HEK293T (cell line): Measurements from ENCODE around the gene KIDINS220.

Experiments used
- CTCF ChIA-PET: fragments of 350-600 bp; formaldehyde crosslinking; extraction: SDS; loops from one replicate; lab custom pipeline; 2021; ENCODE audit warnings: antibody characterized with exemption, inconsistent platforms; lab: Yijun Ruan, JAX
- POLR2A ChIA-PET: fragments of 350-600 bp; formaldehyde crosslinking; extraction: SDS; loops from one replicate; lab custom pipeline; 2020; ENCODE audit warnings: antibody characterized with exemption, inconsistent platforms; lab: Yijun Ruan, JAX
- DNase-seq: peaks from one replicate; pipeline ENCODE4 v3.0.0; 2012; ENCODE audit warnings: mixed read lengths; ENCODE audit errors: extremely low spot score
- ARNT ChIP-seq: fragments of 450-650 bp; IDR thresholded peaks from 2 replicates; pipeline ENCODE4 v1.6.1; 2017; ENCODE audit warnings: mild to moderate bottlenecking
- CTBP1 ChIP-seq: fragments of 450-650 bp; IDR thresholded peaks from 2 replicates; pipeline ENCODE4 v1.6.1; 2016; ENCODE audit warnings: borderline replicate concordance
- ELF4 ChIP-seq: fragments of 450-650 bp; IDR thresholded peaks from 2 replicates; pipeline ENCODE4 v1.6.1; 2017; ENCODE audit warnings: antibody characterized with exemption
- FOXA1 ChIP-seq: fragments of 450-650 bp; IDR thresholded peaks from 2 replicates; pipeline ENCODE4 v1.6.1; 2016; ENCODE audit warnings: mild to moderate bottlenecking
- FOXK2 ChIP-seq: fragments of 450-650 bp; IDR thresholded peaks from 2 replicates; pipeline ENCODE4 v1.6.1; 2016; ENCODE audit warnings: mild to moderate bottlenecking
- FOXM1 ChIP-seq: fragments of 450-650 bp; IDR thresholded peaks from 2 replicates; pipeline ENCODE4 v1.6.1; 2017; ENCODE audit warnings: mild to moderate bottlenecking, borderline replicate concordance
- HDGF ChIP-seq: fragments of 450-650 bp; IDR thresholded peaks from 2 replicates; pipeline ENCODE4 v1.6.1; 2017; ENCODE audit warnings: antibody characterized with exemption, borderline replicate concordance
- L3MBTL2 ChIP-seq: fragments of 450-650 bp; conservative IDR thresholded peaks from 2 replicates; pipeline ENCODE4 v1.6.1; 2016; ENCODE audit warnings: mild to moderate bottlenecking
- LEF1 ChIP-seq: fragments of 450-650 bp; IDR thresholded peaks from 2 replicates; pipeline ENCODE4 v1.6.1; 2017; ENCODE audit warnings: mild to moderate bottlenecking, borderline replicate concordance
- SP1 ChIP-seq: fragments of 450-650 bp; IDR thresholded peaks from 2 replicates; pipeline ENCODE4 v1.6.1; 2017
- SUZ12 ChIP-seq: fragments of 450-650 bp; IDR thresholded peaks from 2 replicates; pipeline ENCODE4 v1.6.1; 2016; ENCODE audit warnings: mild to moderate bottlenecking
- TARDBP ChIP-seq: fragments of 450-650 bp; IDR thresholded peaks from 2 replicates; pipeline ENCODE4 v1.6.1; 2016
- ZNF384 ChIP-seq: fragments of 450-650 bp; IDR thresholded peaks from 2 replicates; pipeline ENCODE4 v1.6.1; 2016
- TF ChIP-seq, protein P1 (sequence below): fragments of 450-650 bp; IDR thresholded peaks from 2 replicates; pipeline ENCODE4 v1.6.1; 2016

The KIDINS220 gene

DNA sequence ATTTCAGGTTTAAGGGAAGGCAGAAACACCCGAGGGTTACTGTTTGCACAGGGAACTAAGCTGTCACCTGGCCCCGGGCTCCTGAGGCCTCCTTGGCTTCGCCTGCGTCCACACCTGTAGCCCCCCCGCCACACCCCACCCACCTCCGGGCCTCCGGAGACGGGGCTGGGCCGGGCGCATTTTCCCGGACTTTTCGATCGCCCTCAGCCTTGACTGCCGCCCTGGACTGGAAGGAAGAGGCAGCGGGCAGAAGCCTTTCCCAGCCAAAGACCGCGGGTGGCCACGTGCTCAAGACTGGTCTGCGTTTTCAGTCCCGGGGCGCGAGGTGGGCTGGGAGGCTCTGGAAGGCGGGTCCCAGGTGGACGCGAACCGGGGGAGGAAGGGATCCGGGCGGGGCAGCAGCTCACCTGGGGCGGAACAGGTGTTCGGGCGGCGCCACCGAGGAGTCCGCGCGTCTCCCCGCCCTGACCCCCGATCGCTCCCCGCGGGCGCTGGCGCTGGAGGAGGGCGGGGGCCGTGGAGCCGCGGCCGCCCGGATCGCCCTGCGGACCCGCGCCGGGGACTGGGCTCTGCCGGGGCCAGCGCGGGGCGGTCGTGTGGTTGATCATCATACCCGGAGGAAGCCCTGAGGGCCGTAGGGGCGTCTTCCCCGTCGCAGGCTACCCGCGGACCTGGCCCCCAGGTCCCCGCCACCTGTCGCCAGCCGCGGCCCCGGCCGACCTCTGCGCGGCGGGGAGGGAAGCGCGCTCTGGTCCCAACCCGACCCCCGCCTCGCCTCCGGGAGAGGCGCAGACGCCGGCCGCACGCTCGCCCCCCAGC, 152.3 kb downstream of the KIDINS220 start:
- POLR2A ChIA-PET: interaction anchor here (1.4 kb wide), 1 partner anchor 160 kb away, joined by 4 read pairs; no protein-coding TSS in a partner anchor
- DNase-seq: no peak
- CTCF ChIA-PET: interaction anchor here (0.9 kb wide), 1 partner anchor 8 kb away, joined by 5 read pairs; no protein-coding TSS in a partner anchor
- no peak for TF ChIP-seq TARDBP
- TF ChIP-seq, protein P1, sequence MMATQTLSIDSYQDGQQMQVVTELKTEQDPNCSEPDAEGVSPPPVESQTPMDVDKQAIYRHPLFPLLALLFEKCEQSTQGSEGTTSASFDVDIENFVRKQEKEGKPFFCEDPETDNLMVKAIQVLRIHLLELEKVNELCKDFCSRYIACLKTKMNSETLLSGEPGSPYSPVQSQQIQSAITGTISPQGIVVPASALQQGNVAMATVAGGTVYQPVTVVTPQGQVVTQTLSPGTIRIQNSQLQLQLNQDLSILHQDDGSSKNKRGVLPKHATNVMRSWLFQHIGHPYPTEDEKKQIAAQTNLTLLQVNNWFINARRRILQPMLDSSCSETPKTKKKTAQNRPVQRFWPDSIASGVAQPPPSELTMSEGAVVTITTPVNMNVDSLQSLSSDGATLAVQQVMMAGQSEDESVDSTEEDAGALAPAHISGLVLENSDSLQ: no peak
- TF ChIP-seq HDGF: no peak
- no peak for TF ChIP-seq ARNT
- TF ChIP-seq L3MBTL2: peak; percentile 89
- TF ChIP-seq CTBP1: peak; percentile 18; the same call in 1 of the 2 replicates

- no peak for TF ChIP-seq ELF4
- no peak for TF ChIP-seq FOXM1
- no peak for TF ChIP-seq SUZ12
- TF ChIP-seq HDGF: no peak
- TF ChIP-seq TARDBP: no peak
- no peak for TF ChIP-seq L3MBTL2
- no peak for TF ChIP-seq FOXK2
- TF ChIP-seq, protein P1: no peak
- TF ChIP-seq CTBP1: no peak
- no peak for TF ChIP-seq LEF1
- no peak for TF ChIP-seq FOXA1
- POLR2A ChIA-PET: interaction anchor here (1.4 kb wide), 1 partner anchor 159 kb away, joined by 4 read pairs; no protein-coding TSS in a partner anchor
- no peak for DNase-seq
- CTCF ChIA-PET: interaction anchor here (0.9 kb wide), 1 partner anchor 9 kb away, joined by 5 read pairs; no protein-coding TSS in a partner anchor
These were observed 152.9 kb downstream of the KIDINS220 start for GRCh38 chr2:8684540-8684877.

DNA sequence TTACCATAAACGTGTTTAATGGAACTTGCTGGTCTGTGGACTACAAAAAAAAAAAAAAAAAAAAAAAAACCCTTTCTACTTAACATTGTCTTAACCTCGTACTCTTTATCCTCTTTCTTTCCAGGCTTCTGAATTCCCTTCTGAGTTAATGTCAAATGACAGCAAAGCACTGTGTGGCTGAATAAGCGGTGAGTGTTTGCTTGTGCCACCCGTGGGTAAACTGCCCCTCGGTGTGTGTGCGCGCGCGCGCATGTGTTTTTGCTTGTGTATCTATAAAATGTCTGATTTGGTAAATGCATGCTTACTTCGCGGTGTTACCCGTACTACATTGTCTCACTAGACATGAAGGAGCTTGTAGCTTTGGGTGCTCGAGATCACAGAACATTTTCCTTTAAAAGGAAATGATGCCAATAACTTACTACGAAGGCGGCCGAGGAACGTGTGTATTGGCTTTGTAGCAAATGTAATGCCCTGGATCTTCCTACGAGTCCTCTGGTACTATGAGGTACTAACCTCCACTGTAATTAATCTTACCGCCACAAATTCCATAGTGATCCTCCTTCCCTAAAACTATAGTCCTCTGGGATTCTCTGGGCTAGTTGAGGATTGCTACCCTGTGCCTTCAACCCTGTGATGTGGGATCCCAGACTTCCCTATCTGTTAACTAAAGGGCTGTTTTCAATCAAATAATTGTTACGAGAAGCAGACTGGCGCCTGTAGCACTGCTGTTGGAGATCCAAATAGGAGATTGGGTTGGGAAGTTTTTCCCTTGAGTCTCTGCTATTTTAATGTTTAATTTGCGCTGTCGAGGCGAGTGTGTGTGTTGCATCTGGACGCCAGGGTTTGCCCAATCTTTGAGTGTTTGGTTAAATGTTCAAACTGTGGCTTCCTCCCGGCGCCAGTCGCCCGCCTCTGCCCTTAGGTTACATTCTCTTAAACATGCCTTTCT, 154.4 kb downstream of the KIDINS220 start:
- DNase-seq: no peak
- CTCF ChIA-PET: interaction anchor here (1.3 kb wide), 1 partner anchor 10 kb away, joined by 6 read pairs; no protein-coding TSS in a partner anchor
- peak; percentile 70 for TF ChIP-seq ZNF384
- TF ChIP-seq, protein P1: no peak
- no peak for TF ChIP-seq FOXM1
- no peak for TF ChIP-seq FOXA1
- no peak for TF ChIP-seq HDGF
- TF ChIP-seq TARDBP: no peak
- no peak for TF ChIP-seq ELF4
- 0 out of 2 replicates have a peak, but pooled peaks have one; percentile 11 for TF ChIP-seq L3MBTL2
- TF ChIP-seq CTBP1: no peak
- POLR2A ChIA-PET: interaction anchor here (0.6 to 3.7 kb wide), 24 partner anchors 10 to 365 kb away, joined by 3 to 14 read pairs (median 6); no protein-coding TSS in a partner anchor

- DNase-seq: peak; percentile 93
- POLR2A ChIA-PET: interaction anchor here (0.6 to 3.7 kb wide), 42 partner anchors 8 to 1771 kb away, joined by 3 to 14 read pairs (median 5); no protein-coding TSS in a partner anchor
- no peak for TF ChIP-seq FOXK2
- TF ChIP-seq ARNT: 0 out of 2 replicates have a peak, but pooled peaks have one; percentile 46
- TF ChIP-seq ELF4: peak; percentile 96
- no peak for TF ChIP-seq SP1
- TF ChIP-seq LEF1: no peak
- TF ChIP-seq L3MBTL2: no peak
- TF ChIP-seq, protein P1: peak; percentile 99
- CTCF ChIA-PET: interaction anchor here (1.3 kb wide), 1 partner anchor 11 kb away, joined by 6 read pairs; no protein-coding TSS in a partner anchor
These were observed 155.4 kb downstream of the KIDINS220 start, which contains the start of gene ID2 for GRCh38 chr2:8681786-8682692. Gene ID2, plus strand, starts transcription at chr2:8682056. Its CDS starts 110 bp downstream, at chr2:8682166.
